ENCODE results near the gene FUS. TPM values are rescaled to one million over a fixed set of nuclear protein-coding genes. Genes with fewer than 3 reads are reported as not detected.

Gene FUS
- polyA plus RNA-seq (2013, experiment 1 of 2) = 535 TPM
- 528 TPM for polyA plus RNA-seq (2013, experiment 2 of 2)

DNA sequence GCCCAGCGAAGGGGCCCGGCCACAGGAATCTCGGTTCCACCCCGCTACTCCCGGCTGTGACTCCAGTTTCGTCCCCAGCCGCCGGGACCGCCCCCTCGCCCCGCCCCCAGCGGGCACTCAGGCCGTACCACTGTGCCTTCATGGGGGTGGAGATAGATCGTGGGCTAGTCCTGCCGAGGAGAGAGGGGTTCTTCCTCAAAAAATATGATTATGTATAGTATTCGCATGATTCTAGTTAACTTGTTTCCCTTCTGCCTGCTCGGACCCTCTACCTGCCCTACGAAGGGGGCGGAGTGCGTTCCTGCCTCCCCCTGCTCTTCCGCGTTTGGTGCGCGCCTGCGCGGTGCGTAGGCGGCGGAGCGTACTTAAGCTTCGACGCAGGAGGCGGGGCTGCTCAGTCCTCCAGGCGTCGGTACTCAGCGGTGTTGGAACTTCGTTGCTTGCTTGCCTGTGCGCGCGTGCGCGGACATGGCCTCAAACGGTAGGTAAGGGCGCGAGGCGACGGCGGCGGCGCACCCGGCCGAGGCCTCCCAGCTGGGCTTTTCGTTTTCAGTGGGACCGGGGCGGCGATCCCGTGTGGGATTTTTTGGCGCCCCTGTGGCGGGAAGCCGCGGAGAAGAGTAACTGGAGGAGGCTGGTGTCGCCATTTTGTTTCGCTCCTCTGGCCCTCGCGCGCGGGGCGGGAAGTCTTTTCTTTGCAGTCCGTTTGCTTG, at the start of gene FUS:
Gene FUS, plus strand, starts transcription at position 393 of the 713 bp plus-strand sequence. Its CDS starts 76 bp downstream, at position 469.
- Histone ChIP-seq H3K27ac (ENCODE audit: low read depth, low read length) (peak within 1 kb of the TSS; percentile 96), H3K4me3 (ENCODE audit: low read length) (peak within 1 kb of the TSS; percentile 88), H3K9ac (ENCODE audit: low read depth, low read length) (peak within 1 kb of the TSS; percentile 99), H3K4me1 (ENCODE audit: insufficient read depth, low read length) (peaks cover 12% of the 10 kb centered on the region), H3K36me3 (ENCODE audit: insufficient read depth, low read length) (peaks cover 37% of the 10 kb centered on the region), H3K9me3 (ENCODE audit: insufficient read depth, low read depth, low read length) (no peaks in the 10 kb centered on the region), H3K27me3 (ENCODE audit: insufficient read depth, low read length) (no peaks in the 10 kb centered on the region)
- WGBS = under 1% methylated on average over 69 of the region's 69 CpGs

DNA sequence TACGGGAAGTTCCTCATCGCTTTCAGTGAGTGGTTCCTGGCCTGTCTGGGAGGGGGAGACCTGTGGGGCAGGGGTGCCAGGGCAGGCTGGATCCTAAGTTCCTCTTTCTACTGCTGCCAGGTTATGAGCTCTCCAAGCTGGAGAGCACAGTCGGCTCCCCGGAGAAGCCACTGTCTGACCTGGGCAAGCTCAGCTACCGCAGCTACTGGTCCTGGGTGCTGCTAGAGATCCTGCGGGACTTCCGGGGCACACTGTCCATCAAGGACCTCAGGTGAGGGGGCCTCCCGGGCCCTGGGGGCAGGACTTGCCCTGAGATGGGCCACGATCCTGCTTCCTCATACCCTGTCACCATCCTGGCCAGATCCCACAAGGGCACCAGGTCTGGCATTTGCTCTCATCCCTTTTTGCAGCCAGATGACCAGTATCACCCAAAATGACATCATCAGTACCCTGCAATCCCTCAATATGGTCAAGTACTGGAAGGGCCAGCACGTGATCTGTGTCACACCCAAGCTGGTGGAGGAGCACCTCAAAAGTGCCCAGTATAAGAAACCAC, 49.5 kb upstream of the FUS start:
- 95% methylated on average over 10 of the region's 10 CpGs for WGBS
- H3K9ac ChIP-seq (ENCODE audit: low read depth, low read length) = peak overlapping the region; percentile 14; the same call in 1 of the 2 replicates
- H3K27me3 ChIP-seq (ENCODE audit: insufficient read depth, low read length) = no peaks in the 10 kb centered on the region
- H3K9me3 ChIP-seq (ENCODE audit: insufficient read depth, low read depth, low read length) = no peaks in the 10 kb centered on the region
- H3K4me3 ChIP-seq (ENCODE audit: low read length) = no peak overlapping the region
- H3K4me1 ChIP-seq (ENCODE audit: insufficient read depth, low read length) = peaks cover 23% of the 10 kb centered on the region
- H3K36me3 ChIP-seq (ENCODE audit: insufficient read depth, low read length) = peaks cover 48% of the 10 kb centered on the region
- H3K27ac ChIP-seq (ENCODE audit: low read depth, low read length) = peak overlapping the region; percentile 55

DNA sequence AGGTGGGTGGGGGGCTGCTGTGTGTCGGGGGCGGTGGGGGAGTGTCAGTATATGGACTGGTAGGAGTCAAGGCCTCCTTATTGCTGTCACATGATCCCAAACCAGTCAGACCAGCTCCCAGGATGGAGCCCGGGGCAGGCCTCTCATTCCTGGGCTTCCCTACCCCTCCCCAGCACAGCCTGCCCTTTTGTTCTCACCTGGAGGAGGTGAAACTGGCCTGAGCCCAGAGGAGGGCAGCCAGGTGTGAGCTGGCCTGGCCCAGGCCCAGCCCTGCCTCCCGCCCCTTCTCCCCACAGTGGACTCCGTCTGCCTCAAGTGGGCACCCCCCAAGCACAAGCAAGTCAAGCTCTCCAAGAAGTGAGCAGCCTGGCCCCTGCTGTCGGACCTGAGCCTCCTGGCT, 49.0 kb upstream of the FUS start:
- 88% methylated on average over 4 of the region's 6 CpGs for WGBS
- H3K9me3 ChIP-seq (ENCODE audit: insufficient read depth, low read depth, low read length) = no peaks in the 10 kb centered on the region
- peak overlapping the region; percentile 54; the same call in 1 of the 2 replicates for H3K9ac ChIP-seq (ENCODE audit: low read depth, low read length)
- H3K36me3 ChIP-seq (ENCODE audit: insufficient read depth, low read length) = peaks cover 48% of the 10 kb centered on the region
- H3K27ac ChIP-seq (ENCODE audit: low read depth, low read length) = peak overlapping the region; percentile 65; the same call in 1 of the 2 replicates
- no peak overlapping the region for H3K4me3 ChIP-seq (ENCODE audit: low read length)
- peaks cover 25% of the 10 kb centered on the region for H3K4me1 ChIP-seq (ENCODE audit: insufficient read depth, low read length)
- no peaks in the 10 kb centered on the region for H3K27me3 ChIP-seq (ENCODE audit: insufficient read depth, low read length)

- peak overlapping the region; percentile 65; the same call in 1 of the 2 replicates for H3K27ac ChIP-seq (ENCODE audit: low read depth, low read length)
- peaks cover 48% of the 10 kb centered on the region for H3K36me3 ChIP-seq (ENCODE audit: insufficient read depth, low read length)
- WGBS = 92% methylated on average over 11 of the region's 11 CpGs
- H3K27me3 ChIP-seq (ENCODE audit: insufficient read depth, low read length) = no peaks in the 10 kb centered on the region
- H3K9ac ChIP-seq (ENCODE audit: low read depth, low read length) = peak overlapping the region; percentile 54; the same call in 1 of the 2 replicates
- H3K4me1 ChIP-seq (ENCODE audit: insufficient read depth, low read length) = peaks cover 25% of the 10 kb centered on the region
- no peaks in the 10 kb centered on the region for H3K9me3 ChIP-seq (ENCODE audit: insufficient read depth, low read depth, low read length)
- no peak overlapping the region for H3K4me3 ChIP-seq (ENCODE audit: low read length)
Observed at GRCh38 chr16:31131416-31131815, 48.5 kb upstream of the FUS start.

- WGBS = 93% methylated on average over 5 of the region's 5 CpGs
Observed at GRCh38 chr16:31131841-31132271, 48.1 kb upstream of the FUS start.

DNA sequence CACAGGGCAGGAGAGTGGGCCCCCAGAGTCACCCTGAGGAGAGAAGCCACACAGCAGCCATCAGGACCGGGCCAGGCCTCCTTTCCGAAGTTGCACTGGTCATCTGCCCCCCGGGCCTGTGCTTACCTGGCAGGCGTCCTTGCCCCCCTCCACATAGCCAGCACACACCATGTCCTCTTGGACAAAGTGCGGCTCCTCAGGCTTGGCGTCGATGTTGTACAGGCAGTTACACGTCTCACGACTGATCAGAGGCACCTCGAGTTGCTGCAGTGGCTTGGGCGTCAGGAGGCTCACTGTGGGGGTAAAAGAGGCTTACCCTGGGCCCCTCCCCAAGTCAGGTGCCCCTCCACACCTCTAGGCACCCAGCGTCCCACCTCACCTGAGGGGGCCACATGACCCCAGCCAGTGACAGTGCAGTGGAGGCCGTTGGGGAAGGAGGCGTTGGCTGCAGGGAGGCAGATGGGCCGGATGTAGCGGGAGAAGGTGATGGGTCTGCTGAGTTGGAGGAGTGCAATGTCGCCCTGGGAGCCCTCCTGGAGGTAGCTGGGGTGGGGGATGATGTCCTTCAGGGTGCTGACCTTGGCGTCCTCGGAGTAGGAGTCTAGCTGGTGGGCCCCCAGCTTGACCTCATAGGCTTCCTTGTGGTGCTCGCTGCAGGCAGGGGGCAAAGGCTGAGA, 47.5 kb upstream of the FUS start:
- Histone ChIP-seq H3K4me1 (ENCODE audit: insufficient read depth, low read length) (peaks cover 25% of the 10 kb centered on the region), H3K27me3 (ENCODE audit: insufficient read depth, low read length) (no peaks in the 10 kb centered on the region), H3K36me3 (ENCODE audit: insufficient read depth, low read length) (peaks cover 43% of the 10 kb centered on the region), H3K4me3 (ENCODE audit: low read length) (no peak overlapping the region), H3K9ac (ENCODE audit: low read depth, low read length) (no peak overlapping the region), H3K9me3 (ENCODE audit: insufficient read depth, low read depth, low read length) (no peaks in the 10 kb centered on the region), H3K27ac (ENCODE audit: low read depth, low read length) (no peak overlapping the region)
- 95% methylated on average over 20 of the region's 20 CpGs for WGBS

More at GRCh38 chr16:31131841-31132271, 48.1 kb upstream of the FUS start:
- H3K36me3 ChIP-seq (ENCODE audit: insufficient read depth, low read length) = peaks cover 47% of the 10 kb centered on the region
- H3K4me3 ChIP-seq (ENCODE audit: low read length) = no peak overlapping the region
- H3K9me3 ChIP-seq (ENCODE audit: insufficient read depth, low read depth, low read length) = no peaks in the 10 kb centered on the region
- H3K27me3 ChIP-seq (ENCODE audit: insufficient read depth, low read length) = no peaks in the 10 kb centered on the region
- H3K27ac ChIP-seq (ENCODE audit: low read depth, low read length) = 0 out of 2 replicates have a peak overlapping the region, but pooled peaks have one; percentile 65
- H3K9ac ChIP-seq (ENCODE audit: low read depth, low read length) = no peak overlapping the region
- peaks cover 25% of the 10 kb centered on the region for H3K4me1 ChIP-seq (ENCODE audit: insufficient read depth, low read length)

DNA sequence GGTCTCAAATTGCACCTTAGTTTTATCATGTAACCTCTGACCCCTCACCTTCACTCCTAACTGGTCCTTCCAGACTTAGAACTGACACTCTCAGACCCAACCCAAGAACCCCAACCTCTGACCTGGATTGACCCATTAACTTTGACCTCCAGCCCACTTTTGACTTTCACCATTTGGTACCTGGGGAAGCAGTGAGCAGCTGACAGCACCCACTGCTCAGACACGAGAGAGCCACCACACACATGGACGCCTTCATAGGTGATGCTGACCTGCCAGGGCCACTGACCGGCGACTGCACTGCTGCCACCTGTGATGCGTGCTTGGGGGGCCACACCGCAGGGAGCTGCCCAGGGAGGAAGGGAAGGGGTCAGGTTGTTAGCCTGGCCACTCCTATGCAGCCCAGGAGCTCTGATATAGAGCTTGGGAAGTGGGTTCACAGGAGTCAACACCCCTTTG, 46.9 kb upstream of the FUS start:
- Histone ChIP-seq H3K4me1 (ENCODE audit: insufficient read depth, low read length) (peaks cover 25% of the 10 kb centered on the region), H3K27ac (ENCODE audit: low read depth, low read length) (no peak overlapping the region), H3K36me3 (ENCODE audit: insufficient read depth, low read length) (peaks cover 38% of the 10 kb centered on the region), H3K27me3 (ENCODE audit: insufficient read depth, low read length) (no peaks in the 10 kb centered on the region), H3K4me3 (ENCODE audit: low read length) (no peak overlapping the region), H3K9ac (ENCODE audit: low read depth, low read length) (0 out of 2 replicates have a peak overlapping the region, but pooled peaks have one; percentile 80), H3K9me3 (ENCODE audit: insufficient read depth, low read depth, low read length) (no peaks in the 10 kb centered on the region)
- 93% methylated on average over 6 of the region's 6 CpGs for WGBS

- Histone ChIP-seq H3K36me3 (ENCODE audit: insufficient read depth, low read length) (peaks cover 31% of the 10 kb centered on the region), H3K27me3 (ENCODE audit: insufficient read depth, low read length) (no peaks in the 10 kb centered on the region), H3K4me1 (ENCODE audit: insufficient read depth, low read length) (peaks cover 34% of the 10 kb centered on the region), H3K9ac (ENCODE audit: low read depth, low read length) (peak overlapping the region; percentile 80), H3K9me3 (ENCODE audit: insufficient read depth, low read depth, low read length) (no peaks in the 10 kb centered on the region), H3K4me3 (ENCODE audit: low read length) (peak overlapping the region; percentile 75), H3K27ac (ENCODE audit: low read depth, low read length) (peak overlapping the region; percentile 96; the same call in 1 of the 2 replicates)
- 21% methylated on average over 5 of the region's 5 CpGs for WGBS
Observed at GRCh38 chr16:31134091-31134571, 45.8 kb upstream of the FUS start.

DNA sequence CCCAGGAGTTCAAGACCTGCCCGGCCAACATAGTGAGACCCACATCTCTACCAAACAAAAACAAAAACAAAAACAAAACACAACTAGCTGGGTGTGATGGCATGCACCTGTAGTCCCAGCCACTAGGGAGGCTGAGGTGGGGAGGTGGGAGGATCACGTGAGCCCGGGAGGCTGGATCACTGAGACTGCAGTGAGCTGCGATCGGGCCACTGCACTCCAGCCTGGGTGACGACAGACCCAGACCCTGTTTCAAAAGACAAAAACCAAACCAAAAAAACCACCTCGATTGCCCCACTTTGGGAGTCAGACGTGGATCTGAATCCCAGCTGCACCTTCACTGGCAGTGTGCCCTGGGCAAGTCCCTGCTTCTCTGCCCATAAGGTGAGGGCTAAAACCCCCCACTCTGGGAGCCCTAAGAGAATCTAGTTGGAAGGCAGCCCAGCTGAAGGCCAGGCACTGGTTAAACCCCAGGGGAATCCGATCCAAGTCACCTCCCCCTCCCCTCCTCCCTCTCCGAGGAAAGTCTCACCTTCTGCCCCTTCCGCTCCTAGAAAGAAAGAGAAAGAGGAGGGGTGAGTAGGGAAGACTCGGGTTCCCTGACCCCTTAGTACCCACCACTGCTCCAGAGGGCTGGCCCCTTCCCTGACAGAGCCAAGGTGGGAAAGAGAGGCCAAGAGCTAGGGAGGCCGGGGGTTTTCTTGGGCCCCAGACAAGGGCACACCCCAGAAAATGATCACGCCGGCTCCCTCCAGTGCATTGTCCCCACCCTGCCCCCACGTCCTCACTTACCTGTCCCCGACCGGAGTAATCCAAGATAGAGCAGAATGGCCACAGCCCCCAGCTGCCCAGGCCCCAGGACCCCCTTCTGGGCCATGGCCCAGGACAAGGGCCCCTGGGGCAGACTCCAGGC, 45.1 kb upstream of the FUS start:
- Histone ChIP-seq H3K4me1 (ENCODE audit: insufficient read depth, low read length) (peaks cover 38% of the 10 kb centered on the region), H3K27ac (ENCODE audit: low read depth, low read length) (peak overlapping the region; percentile 96), H3K27me3 (ENCODE audit: insufficient read depth, low read length) (no peaks in the 10 kb centered on the region), H3K36me3 (ENCODE audit: insufficient read depth, low read length) (peaks cover 28% of the 10 kb centered on the region), H3K9ac (ENCODE audit: low read depth, low read length) (peak overlapping the region; percentile 80), H3K4me3 (ENCODE audit: low read length) (peak overlapping the region; percentile 75), H3K9me3 (ENCODE audit: insufficient read depth, low read depth, low read length) (no peaks in the 10 kb centered on the region)
- 7% methylated on average over 15 of the region's 18 CpGs for WGBS

GRCh38 chr16:31135535-31136286, 44.2 kb upstream of the FUS start, which contains the start of gene PRSS8:
Gene PRSS8, minus strand, starts transcription at chr16:31135727. Its CDS starts 229 bp downstream, at chr16:31135498.
- H3K9ac ChIP-seq (ENCODE audit: low read depth, low read length) = peak within 1 kb of the TSS; percentile 80
- peaks cover 38% of the 10 kb centered on the region for H3K4me1 ChIP-seq (ENCODE audit: insufficient read depth, low read length)
- no peaks in the 10 kb centered on the region for H3K9me3 ChIP-seq (ENCODE audit: insufficient read depth, low read depth, low read length)
- 29% methylated on average over 22 of the region's 22 CpGs for WGBS
- peak within 1 kb of the TSS; percentile 96 for H3K27ac ChIP-seq (ENCODE audit: low read depth, low read length)
- peaks cover 21% of the 10 kb centered on the region for H3K36me3 ChIP-seq (ENCODE audit: insufficient read depth, low read length)
- H3K4me3 ChIP-seq (ENCODE audit: low read length) = peak within 1 kb of the TSS; percentile 75
- H3K27me3 ChIP-seq (ENCODE audit: insufficient read depth, low read length) = no peaks in the 10 kb centered on the region

All from HUES64 (cell line).